Psoas muscle (tissue), 8 donors: Measurements from ENCODE around the gene ALKBH5. TPM values are rescaled to one million over a fixed set of nuclear protein-coding genes. Genes with fewer than 3 reads are reported as not detected.
A peak's percentile ranks its signal among the peaks of the same experiment; 100 is the strongest.

Source experiments
- ATAC-seq, 4 donors: fragments of 200-7000 bp; cut with Tn5 transposase; one replicate each; pipeline ENCODE4 v1.9.1; 2020; ENCODE audit warnings: moderate library complexity in 3 of 4, mild to moderate bottlenecking in 2 of 4
- DNase-seq, 2 donors: peaks; one replicate each; pipeline ENCODE4 v3.0.0-alpha.2; 2020
- H3K27ac ChIP-seq: fragments of 200-600 bp; one replicate; pipeline ENCODE4 v1.8.0; 2022
- H3K27me3 ChIP-seq, 3 donors: fragments of 200-600 bp in 1 of 3; one replicate each; pipeline versions ENCODE4 v1.6.1 to v1.8.0; 2013 to 2022; ENCODE audit warnings: low read length in 2 of 3, mild to moderate bottlenecking in 2 of 3, moderate library complexity in 1 of 3; ENCODE audit not compliant: insufficient read depth in 3 of 3
- H3K36me3 ChIP-seq, 2 donors: fragments of 200-600 bp in 1 of 2; one replicate each; pipeline versions ENCODE4 v1.6.1 to v1.8.0; 2013 to 2022; ENCODE audit warnings: low read depth in 1 of 2, mild to moderate bottlenecking in 1 of 2, moderate library complexity in 1 of 2; ENCODE audit not compliant: insufficient read depth in 1 of 2
- H3K4me1 ChIP-seq: fragments of 200-600 bp; one replicate; pipeline ENCODE4 v1.8.0; 2022
- H3K4me3 ChIP-seq: fragments of 200-600 bp; one replicate; pipeline ENCODE4 v1.8.0; 2022; ENCODE audit warnings: mild to moderate bottlenecking
- H3K9me3 ChIP-seq: fragments of 200-600 bp; one replicate; pipeline ENCODE4 v1.8.0; 2022
- CTCF ChIP-seq: fragments of 200-600 bp; IDR thresholded peaks from one replicate; pipeline ENCODE4 v1.8.0; 2022; ENCODE audit warnings: antibody characterized with exemption
- WGBS, 3 donors: extraction: QIAGEN DNeasy Blood & Tissue Kit; methylation state at CpG; one replicate each; pipeline versions ENCODE4 v1.1.6 to v1.1.7; 2013; 5-methylcytosine and 5-hydroxymethylcytosine counted together
- intact Hi-C, 2 donors: fragments of 100-400 bp; cut with DNase I; formaldehyde crosslinking; loops; one replicate each; pipeline versions ENCODE4 v1.11.0 to v1.14.2; 2022
- polyA plus RNA-seq, 3 donors: library from polyadenylated mRNA; stranded (reverse); fragments of 200-250 nt; gene quantifications; one replicate each; pipeline ENCODE4 v1.2.3, GENCODE V29; 2013
- total RNA-seq, 4 donors: library from RNA; stranded (reverse); fragmentation: NEBNext Ultra II Directional in 2 of 4; extraction: Animal tissue kit (Norgen Biotek cat#: 25700) in 2 of 4; gene quantifications; one replicate each; pipeline versions ENCODE4 v1.2.1 to v1.2.4, GENCODE V29; 2021 to 2023
- donor health status: healthy with polysubstance abuse.
- donor health status: DM: no; HTN: no; CAD: no; lungs with moderate emphysema.
- donor health status: Bipolar disorder and iron deficiency.
- donor health status: healthy.
- donor health status: DM: yes; HTN: yes; CAD: no.
- donor health status: DM: no; HTN: no; CAD: no.
- donor health status: DM: no; HTN: no; CAD: no.
- donor health status: DM: yes; HTN: yes; CAD: no.

Gene ALKBH5
- total and polyA plus RNA-seq, 7 donors = 91.7 to 235 (median 206) TPM

GRCh38 chr17:18234853-18235380 lies 51.3 kb downstream of the ALKBH5 start:
- ATAC-seq = no peak

DNA sequence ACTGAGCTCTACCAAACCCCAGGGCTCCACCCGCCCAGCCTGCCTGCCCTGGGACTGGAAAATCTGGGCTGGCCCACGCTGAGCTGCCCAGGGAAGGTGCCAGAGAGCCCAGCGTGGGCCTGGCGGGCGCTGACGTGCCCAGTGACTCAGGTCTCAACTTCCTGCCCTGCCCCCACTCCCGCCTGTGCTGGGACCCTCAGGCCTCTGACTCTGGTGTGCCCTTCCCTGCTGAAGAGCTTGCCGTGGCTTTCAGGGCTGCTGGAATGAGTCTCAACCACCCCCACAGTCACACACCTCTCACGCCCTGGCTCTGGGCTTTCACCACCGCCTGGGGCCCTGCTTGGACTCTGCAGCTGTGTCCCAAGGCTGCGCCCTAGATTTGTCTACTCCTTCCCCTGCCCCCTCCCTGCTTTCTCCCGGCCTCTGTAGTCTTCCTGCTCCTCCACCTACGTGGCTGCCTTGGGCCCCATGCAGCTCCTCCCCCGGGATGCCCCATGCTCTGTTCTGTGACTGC lies 52.2 kb downstream of the ALKBH5 start:
- Histone ChIP-seq H3K27me3 (no peaks in the 10 kb centered on the region), H3K4me3 (no peak overlapping the region), H3K9me3 (no peaks in the 10 kb centered on the region), H3K36me3 (peaks cover 0 to 55% of the 10 kb centered on the region in 2 donors), H3K4me1 (no peaks in the 10 kb centered on the region), H3K27ac (no peak overlapping the region)
- ATAC-seq (peak in 3 of 4 donors; percentile 19 to 61 (median 31)), DNase-seq (peak in 1 of 2 donors; percentile 48)
- intact Hi-C loops = no loop called here
- no peak for TF ChIP-seq CTCF
- 75 to 87% (median 75%) methylated on average over 14 of the region's 14 CpGs for WGBS, 3 donors

More at GRCh38 chr17:18234853-18235380, 51.3 kb downstream of the ALKBH5 start:
- Histone ChIP-seq H3K27ac (no peak overlapping the region), H3K36me3 (peaks cover 0 to 52% of the 10 kb centered on the region in 2 donors), H3K4me3 (no peak overlapping the region), H3K27me3 (no peaks in the 10 kb centered on the region), H3K4me1 (no peaks in the 10 kb centered on the region), H3K9me3 (no peaks in the 10 kb centered on the region)
- no peak for DNase-seq
- intact Hi-C loops = no loop called here
- 96 to 97% (median 96%) methylated on average over 22 of the region's 22 CpGs for WGBS, 3 donors
- no peak for TF ChIP-seq CTCF

GRCh38 chr17:18236494-18236893 lies 52.9 kb downstream of the ALKBH5 start:
- Histone ChIP-seq H3K9me3 (no peaks in the 10 kb centered on the region), H3K36me3 (peaks cover 0 to 62% of the 10 kb centered on the region in 2 donors), H3K27ac (no peak overlapping the region), H3K4me3 (no peak overlapping the region), H3K4me1 (no peaks in the 10 kb centered on the region), H3K27me3 (no peaks in the 10 kb centered on the region)
- 90 to 94% (median 92%) methylated on average over 17 to 18 of the region's 18 CpGs for WGBS, 3 donors
- intact Hi-C loops = no loop called here
- no peak for TF ChIP-seq CTCF
- no peak for ATAC-seq
- no peak for DNase-seq

- peaks cover 0 to 70% of the 10 kb centered on the region in 2 donors for H3K36me3 ChIP-seq
- H3K4me1 ChIP-seq = no peaks in the 10 kb centered on the region
- TF ChIP-seq CTCF = no peak
- 81 to 86% (median 85%) methylated on average over 20 of the region's 20 CpGs for WGBS, 3 donors
- no peak for DNase-seq
- no peaks in the 10 kb centered on the region for H3K27me3 ChIP-seq
- intact Hi-C loops = no loop called here
- no peak overlapping the region for H3K4me3 ChIP-seq
- no peak overlapping the region for H3K27ac ChIP-seq
- no peak for ATAC-seq
- H3K9me3 ChIP-seq = no peaks in the 10 kb centered on the region
Observed at GRCh38 chr17:18237461-18237860, 53.8 kb downstream of the ALKBH5 start.

GRCh38 chr17:18238299-18238698 lies 54.7 kb downstream of the ALKBH5 start:
- no peak for TF ChIP-seq CTCF
- ATAC-seq (no peak), DNase-seq (no peak)
- WGBS, 3 donors = 91 to 94% (median 92%) methylated on average over 18 of the region's 18 CpGs
- peaks cover 0 to 72% of the 10 kb centered on the region in 2 donors for H3K36me3 ChIP-seq
- no peak overlapping the region for H3K4me3 ChIP-seq
- H3K9me3 ChIP-seq = no peaks in the 10 kb centered on the region
- no peak overlapping the region for H3K27ac ChIP-seq
- H3K27me3 ChIP-seq = no peaks in the 10 kb centered on the region
- H3K4me1 ChIP-seq = no peaks in the 10 kb centered on the region
- intact Hi-C loops = no loop called here
